Inflammatory macrophage treated with lipopolysaccharide for 4 hours (primary cell): ENCODE results near the gene SYT8.

ENCODE experiments used
- DNase-seq: peaks from one replicate; pipeline ENCODE4 v3.0.0-alpha.2; 2020

Gene SYT8

DNA sequence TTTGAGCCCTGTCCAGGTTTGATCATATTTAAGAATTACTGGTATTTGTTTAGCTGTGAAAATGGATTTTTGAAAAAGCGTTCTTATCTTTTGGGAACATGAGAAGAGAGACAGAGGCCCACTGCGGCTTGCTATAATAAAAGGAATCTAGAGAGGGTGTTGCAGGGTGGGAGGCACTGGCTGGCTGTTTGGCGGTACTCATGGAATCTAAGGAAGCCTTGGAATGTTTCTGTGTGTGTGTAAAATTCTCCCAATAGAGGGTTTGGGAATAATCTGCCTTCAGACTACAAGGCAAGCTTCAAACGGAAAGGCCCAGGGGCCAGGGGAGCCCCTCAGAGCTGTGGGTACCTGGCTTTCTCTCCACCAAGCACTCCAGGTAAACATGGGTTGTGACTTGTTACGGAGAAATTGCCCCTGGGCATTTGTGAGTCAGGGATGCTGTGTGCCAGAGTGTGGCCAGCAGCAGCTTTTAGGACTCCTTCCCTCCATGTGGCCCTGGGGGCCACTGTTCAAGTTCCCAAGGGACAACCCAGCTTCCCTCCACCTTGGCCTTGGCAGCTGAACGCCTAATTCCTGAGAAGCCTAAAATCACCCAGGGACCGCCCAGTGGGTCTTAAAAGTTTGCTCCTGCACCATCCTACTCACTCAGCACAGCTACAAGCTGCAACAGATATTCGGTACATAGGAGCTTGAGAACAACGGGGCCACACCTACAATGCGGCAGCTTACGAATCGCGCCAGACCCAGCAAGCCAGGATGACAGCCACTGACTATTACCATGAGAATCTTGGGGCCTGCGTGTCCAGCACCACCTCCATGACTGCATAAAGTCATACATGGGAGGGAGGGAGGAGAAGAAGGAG, 14.1 kb upstream of the SYT8 start:
- DNase-seq, result no peak

DNA sequence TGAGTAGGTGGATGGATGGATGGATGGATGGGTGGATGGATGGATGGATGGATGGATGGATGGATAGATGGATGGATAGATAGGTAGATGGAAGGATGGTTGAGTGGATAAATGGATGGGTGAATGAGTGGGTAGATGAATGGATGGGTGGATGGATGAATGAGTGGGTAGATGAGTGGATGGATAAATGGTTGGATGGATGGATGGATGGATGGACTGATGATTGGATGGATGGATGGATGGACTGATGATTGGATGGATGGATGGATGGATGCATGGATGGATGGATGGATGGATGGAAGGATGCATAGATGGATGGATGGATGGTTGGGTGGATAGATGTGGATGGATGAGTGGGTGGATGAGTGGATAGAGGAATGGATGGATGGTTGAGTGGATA, 13.2 kb upstream of the SYT8 start:
- DNase-seq, result no peak

DNA sequence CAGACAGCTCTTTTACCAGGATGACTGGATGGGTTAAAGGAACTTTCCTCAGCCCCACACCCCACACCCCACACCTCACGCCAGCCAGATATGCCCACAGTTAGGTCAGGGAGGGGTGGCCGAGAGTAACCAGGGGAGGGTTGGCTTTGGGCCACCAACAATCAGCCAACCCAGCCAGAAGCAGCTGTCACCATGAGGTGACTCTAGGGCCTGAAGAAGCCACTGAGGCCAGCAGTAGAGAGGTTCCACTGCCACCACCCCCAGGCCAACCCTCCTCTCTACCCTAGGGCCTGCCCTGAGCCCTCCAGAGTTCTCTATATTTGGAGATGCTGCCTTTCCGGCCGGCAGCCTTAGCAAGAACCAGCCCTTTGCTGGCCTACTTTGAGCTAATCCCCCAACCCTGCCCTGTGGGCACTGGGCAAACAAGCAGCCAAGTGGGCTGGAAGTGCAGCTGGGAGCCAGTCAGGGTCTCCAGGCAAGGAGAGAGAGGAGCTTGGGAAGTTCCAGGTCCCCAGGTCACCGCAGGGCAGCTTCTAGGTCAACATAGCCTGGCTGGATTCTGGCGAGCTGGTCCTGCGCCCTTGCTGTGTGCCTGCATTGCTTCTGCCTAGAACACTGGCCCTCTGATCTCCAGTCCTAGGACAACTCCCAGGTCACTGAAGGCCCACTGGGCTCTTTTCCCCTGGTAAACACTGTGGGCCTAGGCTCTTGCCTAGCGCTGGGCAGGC, 12.0 kb upstream of the SYT8 start:
- DNase-seq, result no peak

DNA sequence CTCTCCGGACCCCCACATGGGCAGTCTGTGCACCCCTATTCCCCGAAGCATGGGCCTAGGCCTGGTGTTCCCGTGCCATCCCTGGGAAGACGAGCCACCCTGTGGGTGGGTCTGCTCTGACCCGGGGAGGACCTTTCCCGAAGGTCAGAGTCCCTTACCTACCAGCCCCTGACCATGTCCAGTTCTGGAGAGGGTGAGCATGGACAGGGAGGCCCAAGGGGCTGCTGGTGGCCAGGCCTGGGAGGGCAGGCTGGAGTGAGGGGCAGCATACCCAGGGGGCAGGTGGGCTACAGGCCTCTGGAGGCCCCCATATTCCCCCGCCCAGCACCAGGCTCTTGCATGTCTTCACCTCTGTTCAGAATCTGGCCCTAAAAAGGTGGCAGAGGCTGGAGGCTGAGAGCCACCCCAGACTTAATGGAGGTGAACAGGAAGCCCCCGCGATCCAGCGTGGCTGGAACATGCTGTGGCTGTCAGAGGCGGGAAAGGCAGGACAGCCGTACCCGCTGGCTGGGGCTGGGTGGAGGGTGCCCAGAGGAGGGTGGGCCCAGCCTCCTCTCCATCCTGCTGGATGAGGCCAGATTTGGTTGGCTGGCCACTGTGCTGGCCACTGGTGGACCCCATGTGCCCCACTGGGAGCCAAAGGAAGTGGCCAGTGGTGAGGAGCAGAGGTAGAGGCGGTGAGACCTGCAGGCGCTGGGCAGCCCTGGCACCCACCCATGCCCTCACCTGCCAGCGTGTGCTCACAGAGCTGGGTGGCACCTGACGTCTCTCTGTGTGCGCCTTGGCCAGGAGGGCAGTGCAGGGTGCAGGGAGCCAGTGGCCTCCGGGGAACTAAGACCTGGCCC, 11.2 kb upstream of the SYT8 start:
- DNase-seq, result no peak

DNA sequence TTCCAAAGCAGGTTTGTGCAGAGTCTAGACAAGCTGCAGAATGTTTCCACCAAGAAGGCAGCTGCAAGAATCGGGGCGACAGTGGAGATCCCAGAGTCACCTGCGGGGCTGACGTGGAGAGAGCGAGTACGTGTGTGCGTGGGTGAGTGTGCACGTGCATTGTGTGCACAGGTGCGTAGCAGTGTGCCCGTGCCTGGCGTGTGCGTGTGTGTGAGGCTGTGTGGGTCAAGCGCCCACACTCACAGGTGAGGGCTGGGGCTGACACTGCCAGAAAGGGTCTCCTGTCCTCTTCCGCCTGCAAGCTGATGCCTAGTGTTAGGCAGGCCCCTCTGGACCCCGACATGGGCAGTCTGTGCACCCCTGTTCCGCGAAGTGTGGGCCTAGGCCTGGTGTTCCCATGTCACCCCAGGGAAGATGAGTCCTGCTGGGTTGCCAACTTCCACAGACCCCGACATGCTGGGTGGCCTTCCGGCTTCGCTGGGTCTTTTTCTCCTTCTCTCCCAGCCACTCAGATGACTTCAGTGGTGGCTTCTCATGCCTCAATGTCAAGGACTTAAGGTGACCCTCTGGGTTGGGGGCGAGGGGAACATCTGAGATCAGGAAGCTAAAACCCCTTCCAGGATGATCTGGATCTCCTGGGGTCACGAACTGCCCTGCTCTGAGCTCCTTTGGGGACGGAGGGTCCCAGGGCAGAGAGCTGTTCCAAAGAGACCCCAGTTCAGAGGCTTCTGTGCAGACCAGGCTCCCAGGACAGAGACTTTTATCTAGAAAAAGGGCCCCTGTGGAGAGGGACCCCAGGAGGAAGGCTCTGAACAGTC, 10.4 kb upstream of the SYT8 start:
- DNase-seq, result no peak

DNA sequence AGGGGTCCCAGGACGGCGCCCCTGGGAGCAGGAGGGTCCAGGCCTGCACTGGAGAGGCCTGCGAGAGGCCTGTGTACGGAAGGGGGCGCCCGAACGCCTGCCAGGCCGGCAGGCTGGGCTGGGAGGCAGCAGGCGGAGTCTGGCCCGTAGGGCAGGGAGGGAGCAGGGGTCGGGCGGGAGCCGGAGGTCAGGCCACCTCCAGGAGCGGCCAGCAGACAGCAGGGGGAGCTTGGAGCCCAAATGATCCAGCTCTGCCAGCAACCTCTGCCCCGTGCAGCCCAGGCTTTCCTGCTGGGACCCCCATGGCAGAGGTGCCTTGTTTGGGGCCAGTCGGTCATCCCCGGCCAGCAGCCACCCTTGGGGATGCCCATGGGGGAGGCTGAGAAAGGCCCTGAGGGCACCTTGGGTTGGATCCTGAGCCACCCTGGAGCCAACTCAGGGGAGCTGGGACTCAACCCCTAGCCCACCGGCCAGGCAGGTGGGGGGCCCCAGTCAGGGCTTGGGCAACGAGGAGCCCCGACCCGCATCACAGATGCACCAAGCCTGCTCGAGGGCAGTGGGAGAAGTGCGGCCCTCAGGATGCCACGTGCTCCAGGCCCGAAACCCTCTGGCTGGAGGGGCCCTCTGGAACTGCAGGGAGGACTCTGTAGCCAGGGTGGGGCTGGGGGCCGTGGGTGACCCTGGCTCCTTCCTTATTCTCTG, 9.6 kb upstream of the SYT8 start:
- peak; percentile 47 for DNase-seq

DNA sequence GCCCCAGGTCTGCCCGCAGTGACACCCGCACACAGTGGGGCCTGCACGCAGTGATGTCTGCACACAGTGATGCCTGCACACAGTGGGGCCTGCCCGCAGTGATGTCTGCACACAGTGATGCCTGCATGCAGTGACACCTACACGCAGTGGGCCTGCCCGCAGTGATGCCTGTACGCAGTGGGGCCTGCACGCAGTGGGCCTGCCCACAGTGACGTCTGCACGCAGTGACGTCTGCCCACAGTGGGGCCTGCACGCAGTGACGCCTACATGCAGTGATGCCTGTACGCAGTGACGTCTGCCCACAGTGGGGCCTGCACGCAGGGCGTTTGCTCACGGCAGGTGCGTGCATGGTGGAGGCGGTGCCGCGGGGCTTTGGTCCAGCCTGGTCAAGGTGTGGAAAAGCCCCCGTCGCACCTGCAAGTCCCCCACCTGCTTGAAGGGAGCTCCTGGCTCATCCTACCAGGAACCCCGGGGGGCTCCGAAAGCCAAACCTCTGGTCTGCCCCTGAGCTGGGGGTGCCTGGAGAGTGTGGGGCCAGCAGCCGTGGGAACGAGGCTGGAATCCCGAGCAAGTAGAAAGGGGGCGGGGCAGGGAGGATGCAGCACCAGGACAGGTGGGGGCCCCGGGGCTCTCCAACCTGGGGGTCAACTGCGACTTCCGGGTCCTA, 8.9 kb upstream of the SYT8 start:
- DNase-seq, result no peak

DNA sequence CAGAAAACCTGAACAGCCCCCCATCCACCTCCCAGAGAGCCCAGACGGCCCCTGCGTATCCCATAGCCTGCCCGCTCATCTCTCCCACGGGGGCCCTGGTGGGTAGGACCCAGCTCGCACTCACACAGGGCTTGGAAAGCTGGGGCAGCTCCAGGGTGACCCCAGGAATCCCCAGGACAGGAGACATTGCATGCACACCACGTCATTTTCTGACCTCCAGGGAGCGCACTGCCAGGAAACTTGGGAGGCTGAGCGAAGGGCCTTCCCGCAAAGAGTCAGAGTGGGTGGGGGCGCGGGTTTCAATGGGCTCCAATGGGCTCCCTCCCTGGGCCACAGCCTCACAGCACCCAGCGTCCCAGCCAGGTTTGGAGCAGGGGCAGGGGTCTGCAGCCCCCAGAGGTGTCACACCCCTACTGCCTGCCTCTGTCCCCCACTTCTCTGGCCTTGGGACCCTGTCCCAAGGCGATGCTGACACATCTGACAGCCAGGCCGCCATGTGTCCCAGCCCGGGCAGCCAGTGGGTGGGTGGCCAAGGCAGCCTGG, 8.2 kb upstream of the SYT8 start:
- no peak for DNase-seq

DNA sequence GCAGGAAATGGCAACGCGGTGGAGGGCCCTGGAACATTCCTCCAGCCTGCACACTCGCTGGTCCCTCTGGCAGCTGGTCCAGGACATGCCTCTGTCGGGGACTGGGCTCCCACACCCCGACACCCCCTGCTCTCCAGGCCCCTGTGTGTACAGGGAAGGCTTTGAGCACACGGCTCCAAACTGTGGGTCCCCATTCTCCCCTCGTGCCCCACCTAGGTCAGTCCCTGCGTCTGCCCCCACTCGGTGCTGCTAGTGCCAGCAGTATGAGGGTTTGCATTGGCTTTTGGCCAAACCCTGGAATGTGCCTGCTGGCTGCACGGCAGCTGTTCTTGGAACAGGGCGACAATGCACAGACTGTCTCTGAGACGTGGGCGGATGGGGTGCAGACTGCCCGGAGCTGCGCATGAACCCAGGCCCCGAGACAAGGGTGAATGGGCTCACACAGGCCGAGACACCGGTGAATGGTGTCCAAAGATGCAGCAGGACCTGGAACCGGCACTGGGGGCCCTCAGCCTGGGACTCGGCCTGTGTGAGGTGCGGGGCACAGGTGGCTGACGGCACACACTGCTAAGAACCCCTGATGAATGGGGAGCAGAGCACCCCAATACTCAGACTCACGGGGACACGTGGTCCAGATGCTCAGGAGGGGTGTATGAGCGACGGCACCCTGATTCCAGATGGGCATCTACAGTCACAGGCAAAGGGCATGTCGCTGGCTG, 7.5 kb upstream of the SYT8 start:
- DNase-seq, result no peak

DNA sequence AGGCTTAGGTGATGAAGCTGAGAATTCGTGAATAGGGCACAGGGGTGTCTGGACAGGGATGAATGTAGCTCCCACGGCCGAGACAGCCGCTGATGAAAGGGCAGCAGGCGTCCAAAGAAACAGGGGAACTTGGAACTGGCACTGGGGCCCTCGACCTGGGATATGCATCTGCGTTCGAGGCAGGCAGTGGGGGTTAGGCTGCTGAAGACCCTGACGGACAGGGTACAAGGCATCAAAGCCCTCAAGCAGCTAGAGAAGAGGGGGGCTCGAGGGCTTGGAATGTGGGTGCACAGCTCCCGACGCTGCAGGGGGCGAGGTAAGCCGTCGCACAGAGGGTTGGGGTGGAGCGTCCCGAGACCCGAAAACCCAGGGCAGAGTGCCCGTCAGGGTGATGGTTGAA, 6.9 kb upstream of the SYT8 start:
- no peak for DNase-seq

DNA sequence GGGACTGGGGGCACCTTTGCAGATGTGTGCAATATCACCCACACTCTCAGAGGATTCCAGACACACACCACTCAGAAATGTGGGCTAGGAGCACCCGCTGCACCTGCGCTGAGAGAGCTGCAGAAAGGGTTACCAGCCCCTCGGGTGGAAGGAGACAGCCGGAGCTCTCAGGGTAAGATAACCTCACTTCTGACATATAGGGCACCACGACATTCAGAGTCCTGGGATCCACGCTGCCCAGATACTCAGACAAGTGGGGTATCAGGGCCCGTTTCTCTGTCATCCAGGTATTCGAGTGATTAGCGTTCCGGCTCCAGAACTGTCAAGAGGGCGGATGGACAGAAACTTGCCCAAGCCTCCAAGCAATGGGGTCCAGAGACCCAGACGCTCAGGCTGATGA, 6.2 kb upstream of the SYT8 start:
- no peak for DNase-seq

DNA sequence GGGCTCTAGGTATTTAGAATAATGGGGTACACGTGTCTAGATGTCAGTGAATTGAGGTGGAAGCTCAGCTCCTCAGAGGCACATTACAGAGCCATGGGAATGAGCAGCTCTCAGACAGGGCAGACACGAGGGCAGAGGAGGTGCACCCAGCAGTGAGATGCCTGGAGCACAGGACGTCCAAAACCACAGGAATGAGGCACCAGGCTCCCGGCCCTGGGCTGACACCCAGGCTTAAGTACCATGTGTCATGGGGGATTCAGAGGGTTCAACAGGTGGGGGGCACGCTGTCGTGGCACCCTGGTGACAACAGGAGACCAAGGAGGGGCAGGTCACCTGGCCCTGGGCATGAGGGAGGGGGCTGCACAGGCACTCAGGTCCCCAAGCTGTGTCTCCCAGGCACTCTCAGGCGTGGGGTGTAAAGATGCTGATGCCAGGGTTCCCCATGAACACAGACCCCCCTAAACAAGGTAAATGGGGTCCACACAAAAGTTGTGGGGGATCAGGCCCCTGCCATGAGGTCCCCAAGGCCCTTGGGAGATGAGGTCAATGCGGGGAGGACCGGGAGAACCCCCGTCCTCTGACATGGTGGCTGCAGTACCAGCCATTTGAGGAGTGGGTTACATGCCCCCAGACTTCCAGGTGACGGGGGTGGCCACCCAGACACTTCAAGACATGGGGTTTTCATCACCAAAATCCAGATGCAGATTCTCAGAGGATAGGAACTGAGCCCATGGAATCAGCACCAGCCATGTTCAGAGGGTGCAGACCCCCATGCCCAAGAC, 5.6 kb upstream of the SYT8 start:
- no peak for DNase-seq

DNA sequence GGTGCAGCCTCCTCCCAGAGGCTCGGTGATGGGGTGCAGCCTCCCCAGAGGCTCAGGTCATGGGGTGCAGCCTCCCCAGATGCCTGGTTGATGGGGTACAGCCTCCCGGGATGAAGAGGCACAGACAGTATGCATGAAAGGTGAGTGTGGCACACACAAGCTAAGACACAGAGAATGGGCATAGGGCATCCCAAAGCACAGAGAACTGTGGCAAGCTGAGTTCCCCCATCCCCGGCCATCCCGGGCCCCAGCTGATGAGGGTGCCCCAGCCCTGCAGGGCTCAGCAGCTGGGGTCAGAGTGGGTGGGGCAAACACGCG, 4.8 kb upstream of the SYT8 start:
- DNase-seq, result no peak

DNA sequence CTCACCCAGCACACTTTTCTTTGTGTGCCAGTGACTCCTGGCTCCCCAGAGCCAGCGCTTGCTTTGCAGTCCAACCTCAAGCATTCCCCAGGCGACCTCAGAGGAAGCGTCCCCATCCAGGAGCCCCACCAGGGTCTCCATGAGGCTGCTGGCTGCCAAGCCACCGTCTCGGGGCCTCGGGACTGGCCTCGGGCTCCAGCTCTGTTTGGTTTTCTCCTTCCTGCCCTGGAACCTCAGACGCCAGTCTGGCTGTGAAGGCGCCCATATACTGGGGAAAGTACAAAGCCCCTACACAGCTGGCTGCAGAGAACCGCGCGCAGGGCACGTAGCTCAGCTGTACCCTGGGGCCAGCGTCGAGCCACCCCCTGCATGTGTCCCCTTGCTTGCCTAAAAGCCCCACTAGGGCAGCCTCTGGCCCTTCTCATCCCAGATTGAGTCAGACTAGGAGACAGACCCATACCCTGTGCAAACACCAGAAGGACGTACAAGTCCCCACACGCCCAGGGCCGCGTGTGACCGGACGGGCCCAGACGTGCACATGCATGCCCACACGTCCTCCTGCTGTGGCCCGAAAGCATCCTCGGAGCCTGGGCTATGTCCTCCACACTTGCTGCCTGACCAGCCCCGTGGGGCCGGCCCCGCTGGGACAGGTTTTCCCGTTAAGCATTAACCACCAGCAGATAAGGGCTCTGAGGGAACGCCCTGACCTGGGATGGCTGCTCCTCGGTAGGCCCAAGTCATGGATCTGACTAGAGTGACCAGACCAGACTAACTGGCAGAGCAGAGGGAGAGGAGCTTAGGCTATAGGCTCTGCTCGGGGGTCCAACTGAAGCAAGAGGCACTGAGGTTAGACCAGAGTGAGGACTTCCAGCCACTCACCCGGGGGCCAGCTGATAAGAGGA, 4.2 kb upstream of the SYT8 start:
- no peak for DNase-seq

DNA sequence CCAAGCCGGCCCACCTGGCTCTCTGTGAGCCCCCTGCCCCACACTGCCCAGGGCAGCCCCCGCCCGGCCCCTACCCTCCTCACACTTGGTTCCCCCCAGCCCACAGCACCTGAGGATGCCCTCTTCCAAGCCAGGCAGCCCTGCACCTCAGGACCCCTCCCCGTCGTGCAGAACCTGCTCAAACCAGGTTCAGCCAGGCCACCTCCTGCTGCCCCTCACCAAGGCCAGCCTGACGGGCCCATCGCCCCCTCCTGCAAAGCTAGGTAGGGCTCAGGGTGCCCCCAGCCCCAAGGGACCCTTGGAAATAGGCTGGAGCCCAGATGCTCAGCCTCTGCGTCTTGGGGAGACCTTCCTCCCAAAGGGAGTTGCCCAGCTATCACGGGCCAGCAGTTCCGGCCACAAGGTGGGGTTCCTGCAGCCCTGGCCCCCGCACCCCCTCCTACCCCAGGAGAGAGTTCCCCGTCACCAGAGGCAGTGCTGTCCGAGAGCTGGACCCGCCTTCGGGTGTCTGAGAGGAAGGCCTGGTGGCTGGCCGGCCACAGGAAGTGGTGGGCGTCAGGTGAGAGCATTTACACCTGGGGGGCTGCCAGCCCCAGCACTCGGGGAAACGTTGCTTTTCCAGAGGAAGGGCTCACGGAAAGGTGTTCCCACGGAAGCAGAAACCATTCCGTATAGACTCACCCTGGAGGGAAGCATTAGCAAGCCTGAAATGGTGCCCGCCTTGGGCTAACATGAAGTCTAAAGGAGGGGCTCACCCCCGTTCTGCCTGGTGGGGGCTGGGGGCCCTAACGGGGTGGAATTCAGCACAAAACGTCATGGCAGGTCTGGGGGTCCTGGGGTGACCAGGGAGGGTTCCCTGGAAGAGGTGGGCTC, 3.2 kb upstream of the SYT8 start:
- no peak for DNase-seq

DNA sequence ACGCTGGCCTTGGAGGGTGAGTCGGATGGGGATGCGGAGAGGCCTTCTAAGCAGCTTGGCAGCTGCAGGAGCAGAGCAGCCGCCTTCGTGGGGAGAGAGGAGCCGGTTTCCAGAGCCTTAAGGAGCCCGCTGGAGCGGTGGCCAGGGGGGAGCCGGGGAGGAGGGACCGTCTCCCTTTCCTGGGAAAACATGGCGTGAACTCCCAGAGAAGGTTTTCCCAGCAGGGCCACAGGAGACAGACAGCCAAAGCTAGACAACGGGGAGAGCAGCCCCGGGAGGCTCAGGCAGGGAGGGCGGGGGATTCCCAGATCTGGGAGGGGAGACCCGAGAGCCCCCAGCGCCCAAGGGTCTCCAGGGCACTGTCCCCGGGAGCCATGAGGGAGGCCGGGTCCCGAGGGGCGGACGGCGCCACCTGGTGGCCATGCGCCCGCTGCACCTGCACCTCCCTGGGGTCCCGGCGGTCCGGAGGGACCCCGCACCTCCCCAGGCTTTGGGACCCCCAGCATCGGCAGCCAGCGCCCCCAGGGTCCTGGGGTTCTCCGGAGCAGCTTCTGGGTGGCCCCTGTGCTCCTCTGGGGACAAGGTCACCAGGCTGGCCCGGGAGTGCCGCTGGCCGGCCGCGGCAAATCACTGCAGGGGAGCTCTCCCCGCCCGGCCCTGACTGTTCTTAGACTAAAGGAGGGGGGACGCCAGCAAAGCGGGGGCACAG, 2.4 kb upstream of the SYT8 start:
- DNase-seq, result peak; percentile 19

DNA sequence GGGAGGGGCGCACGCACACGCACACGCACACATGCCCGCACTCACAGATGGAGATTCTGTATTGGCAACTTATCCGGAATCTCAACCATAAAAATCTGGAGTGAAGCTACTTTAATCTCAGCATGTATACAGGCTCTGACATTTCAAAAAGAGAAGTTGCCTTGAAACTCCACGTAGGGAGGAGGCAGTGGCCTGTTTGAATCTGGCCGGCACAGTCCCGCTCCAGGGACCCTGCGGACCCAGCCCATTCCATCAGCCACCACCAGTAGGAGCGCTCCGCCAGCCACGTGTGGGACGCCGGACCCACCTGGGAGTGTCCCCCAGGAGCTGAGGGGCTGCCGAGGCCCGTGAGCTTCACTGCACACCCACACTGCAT, 1.9 kb upstream of the SYT8 start:
- peak; percentile 21 for DNase-seq
